Measurements from ENCODE around the gene SFXN2.

GRCh38 chr10:102691285-102692066 is 23.0 kb upstream of the SFXN2 start:
- no peak for TF ChIP-seq CTCF (IDR thresholded peaks at IDR 0.05)
- TF ChIP-seq POLR2A (IDR thresholded peaks at IDR 0.05) = no peak

Data from uterus (tissue), 2 donors.